NCI-H446 (cell line): ENCODE data around the gene GLIPR1.
A peak's percentile ranks its signal among the peaks of the same experiment; 100 is the strongest.
"Not testable (repeated sequence)": the region's sequence is repeated elsewhere in the genome, so short reads cannot be mapped to it uniquely, and the experiment has no call there.

ENCODE experiments used
- DNase-seq, 2 experiments: peaks; one replicate each; lab custom pipeline; 2025; lab: John Stamatoyannopoulos, UW

GLIPR1 gene

DNA sequence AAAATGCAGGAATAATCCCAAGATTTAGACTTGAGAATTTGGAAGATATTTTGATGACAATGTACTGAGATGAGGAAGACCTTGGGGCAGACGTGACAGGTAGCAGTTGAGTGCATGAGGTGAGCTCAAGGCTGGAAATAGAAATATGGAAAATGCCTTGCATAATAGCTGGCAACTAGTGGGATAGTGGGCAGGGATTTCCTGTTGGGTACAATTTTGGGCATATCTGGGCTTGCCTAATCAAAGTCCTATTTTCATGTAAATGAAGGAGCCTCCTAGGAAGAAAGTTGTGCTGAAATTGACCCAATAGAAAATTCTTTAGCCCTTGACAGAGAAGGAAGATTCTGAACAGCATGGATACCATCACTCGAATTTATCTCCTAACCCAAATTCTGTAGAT lies 6.4 kb upstream of the GLIPR1 start:
- no peak for DNase-seq

DNA sequence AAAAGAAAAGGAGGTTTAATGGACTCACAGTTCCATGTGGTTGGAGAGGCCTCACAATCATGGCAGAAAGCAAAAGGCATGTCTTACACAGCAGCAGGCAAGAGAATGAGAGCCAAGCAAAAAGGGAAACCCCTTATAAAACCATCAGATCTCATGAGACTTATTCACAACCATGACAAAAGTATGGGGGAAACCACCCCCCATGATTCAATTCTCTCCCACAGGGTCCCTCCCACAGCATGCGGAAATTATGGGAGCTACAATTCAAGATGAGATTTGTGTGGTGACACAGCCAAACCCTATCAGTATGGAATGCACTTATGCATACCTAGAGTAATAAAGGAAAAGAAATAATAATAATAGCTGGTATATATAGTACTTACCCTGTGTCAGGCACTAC lies 4.5 kb upstream of the GLIPR1 start:
- no peak for DNase-seq

DNA sequence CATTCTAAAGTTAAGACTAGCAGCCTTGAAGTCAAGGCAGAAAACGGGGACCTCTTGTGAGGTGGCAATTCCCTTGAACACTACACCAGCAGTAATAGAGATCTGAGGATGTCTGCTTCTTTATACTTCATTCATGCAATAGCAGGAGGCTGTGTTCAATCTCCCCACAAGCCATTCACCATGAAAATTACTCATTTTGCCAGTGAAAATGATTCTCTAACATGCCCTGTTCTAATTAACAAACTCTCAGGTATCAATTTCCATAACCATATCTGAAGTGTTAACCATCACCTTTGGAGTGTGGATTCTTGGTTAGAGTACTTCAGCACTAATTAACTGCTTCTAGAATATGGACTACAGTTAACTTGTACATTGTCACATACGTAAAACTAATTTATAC lies 3.4 kb upstream of the GLIPR1 start:
- no peak for DNase-seq

DNA sequence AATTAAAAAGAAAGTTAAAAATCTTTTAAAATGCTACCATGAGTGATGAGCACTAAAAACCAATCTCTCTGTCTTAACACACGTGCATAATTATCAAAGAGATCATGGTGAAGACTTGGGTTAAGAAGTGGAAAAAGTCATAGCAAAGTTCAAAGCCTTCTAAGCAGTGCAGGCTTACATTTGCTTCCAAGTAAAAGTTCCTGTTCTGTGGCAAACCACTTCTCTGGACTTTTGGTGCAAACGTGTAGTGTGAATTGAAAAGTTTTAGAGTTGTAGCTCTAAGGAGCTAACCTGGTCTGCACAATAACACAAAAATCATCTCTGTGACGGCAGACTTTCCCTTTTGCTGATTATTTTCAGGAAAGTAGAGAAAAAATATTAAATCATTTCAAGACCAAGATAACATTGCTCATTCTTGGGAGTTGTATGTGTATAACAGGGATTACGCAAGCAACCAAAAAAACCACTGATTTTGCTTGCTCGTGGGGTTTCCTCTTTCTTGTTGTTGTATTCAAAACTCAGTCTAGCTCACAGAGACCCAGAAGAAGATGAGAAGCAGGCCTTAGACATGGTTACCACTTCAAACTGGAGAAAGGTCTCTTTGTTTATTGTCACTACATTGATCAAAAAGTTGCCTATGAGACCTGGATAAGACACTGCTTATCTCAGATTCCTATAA lies 2.3 kb upstream of the GLIPR1 start:
- DNase-seq: no peak

DNA sequence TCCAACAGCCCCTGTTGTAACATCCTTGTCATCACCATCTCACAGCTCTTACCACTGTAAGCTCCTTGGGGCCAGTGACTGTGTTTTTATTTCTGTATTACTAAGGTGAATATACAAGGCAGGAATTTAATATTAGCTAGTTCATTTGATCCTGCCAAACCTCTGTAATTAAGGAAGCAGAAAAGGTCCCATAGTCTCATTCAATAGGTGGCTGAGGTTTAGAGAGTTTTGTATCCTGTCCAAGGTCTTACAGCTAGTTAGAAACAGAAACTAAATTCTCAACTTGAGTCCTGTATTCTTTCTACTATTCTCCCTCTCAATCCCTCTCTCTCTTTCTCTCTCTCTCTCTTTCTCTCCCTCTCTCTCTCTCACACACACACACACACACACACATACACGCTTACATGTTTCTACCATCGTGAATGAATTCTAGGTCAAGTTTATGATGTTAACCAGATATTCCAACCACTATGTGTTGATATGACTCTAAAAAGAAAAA lies 543 bp upstream of the GLIPR1 start:
- DNase-seq: no peak

DNA sequence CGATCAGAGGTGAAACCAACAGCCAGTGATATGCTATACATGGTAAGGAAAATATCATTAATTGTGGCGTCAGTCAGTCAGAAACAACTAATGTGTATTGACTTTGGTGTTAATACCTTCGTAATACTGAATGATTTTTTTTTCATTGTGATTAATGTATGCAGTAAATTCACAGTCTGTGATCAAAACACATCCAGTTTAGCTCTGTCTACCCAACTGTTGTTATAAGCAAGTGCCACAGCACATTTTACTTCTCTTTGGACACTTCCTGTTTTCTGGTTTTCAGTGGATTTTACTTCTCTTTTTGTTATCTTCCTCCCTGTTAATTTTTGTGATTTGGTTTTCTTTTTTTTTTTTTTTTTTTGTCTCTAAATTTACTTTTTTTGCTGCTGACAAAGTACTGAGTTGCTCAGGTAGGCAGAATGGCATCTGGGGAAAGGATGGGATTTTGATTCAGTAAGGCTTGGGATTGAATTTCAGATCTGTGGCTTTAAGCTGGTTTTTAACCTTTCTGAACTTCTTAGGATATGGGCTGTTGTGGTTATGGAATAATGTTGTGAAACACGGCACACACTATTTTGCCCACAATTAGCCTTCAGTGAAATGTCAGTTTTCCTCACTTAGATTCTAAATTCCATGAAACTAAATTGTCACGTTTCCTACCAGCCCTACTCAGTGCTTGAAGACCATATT lies 604 bp downstream of the GLIPR1 start:
- no peak for DNase-seq

DNA sequence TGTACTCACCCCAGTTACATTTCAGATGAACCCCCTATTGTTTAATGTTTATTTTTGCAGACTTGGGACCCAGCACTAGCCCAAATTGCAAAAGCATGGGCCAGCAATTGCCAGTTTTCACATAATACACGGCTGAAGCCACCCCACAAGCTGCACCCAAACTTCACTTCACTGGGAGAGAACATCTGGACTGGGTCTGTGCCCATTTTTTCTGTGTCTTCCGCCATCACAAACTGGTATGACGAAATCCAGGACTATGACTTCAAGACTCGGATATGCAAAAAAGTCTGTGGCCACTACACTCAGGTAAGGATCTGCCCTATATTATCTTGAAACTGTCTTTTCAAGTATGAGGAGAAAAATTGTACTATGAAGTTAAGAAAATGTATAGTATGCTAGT lies 1.2 kb downstream of the GLIPR1 start:
- no peak for DNase-seq

- DNase-seq: no peak
Measured at GRCh38 chr12:75482646-75483045, 2.1 kb downstream of the GLIPR1 start.

GRCh38 chr12:75483431-75483830 lies 2.9 kb downstream of the GLIPR1 start:
- no peak for DNase-seq

DNA sequence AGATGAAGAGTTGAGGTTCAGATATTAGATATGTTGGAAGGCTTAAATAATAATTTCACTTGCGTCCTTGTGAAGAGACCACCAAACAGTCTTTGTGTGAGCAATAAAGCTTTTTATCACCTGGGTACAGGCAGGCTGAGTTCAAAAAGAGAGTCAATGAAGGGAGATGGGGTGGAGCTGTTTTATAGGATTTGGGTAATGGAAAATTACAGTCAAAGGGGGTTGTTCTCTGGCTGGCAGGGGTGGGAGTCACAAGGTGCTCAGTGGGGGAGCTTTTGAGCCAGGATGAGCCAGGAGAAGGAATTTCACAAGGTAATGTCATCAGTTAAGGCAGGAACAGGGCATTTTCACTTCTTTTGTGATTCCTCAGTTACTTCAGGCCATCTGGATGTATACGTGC lies 3.9 kb downstream of the GLIPR1 start:
- not testable (repeated sequence) for DNase-seq

DNA sequence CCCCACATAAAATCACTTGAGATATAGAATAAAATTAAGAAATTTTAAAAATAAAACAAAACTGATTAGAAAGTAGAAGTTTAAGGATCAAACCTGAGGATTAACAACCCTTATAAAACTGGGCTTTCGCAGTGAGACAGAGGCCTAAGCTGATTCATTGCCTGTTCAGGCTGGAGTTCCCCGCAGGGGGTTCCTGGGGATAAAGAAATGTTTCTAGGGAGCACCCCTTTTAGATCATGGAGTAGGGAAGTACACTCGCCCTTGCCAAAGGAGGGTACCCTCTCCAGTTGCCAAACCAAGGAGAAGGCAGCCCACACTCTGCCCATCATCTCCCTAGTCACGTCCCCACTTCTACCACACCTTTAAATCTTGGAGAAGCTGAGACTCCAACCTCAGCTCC lies 6.8 kb downstream of the GLIPR1 start:
- DNase-seq: no peak

GRCh38 chr12:75488553-75488952 lies 8.0 kb downstream of the GLIPR1 start:
- no peak for DNase-seq

DNA sequence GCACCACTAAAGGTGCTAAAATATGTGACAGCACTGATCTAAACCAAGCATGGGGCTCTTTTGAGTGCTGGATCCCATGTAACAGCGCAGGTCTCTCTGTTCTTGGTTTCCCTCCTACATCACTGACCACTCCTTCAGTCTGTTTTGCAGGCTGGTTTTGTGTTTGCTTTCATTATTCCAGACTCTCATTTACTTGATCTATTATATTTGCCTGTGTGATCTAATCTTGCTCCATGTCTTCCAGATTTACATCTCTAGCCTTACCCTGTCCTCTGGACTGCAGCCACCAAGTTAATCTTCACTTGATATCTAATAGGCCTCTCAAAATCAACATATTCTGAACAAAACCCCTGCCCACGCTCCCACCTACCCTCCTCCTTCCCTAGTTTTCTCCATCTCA lies 8.6 kb downstream of the GLIPR1 start:
- DNase-seq: no peak

DNA sequence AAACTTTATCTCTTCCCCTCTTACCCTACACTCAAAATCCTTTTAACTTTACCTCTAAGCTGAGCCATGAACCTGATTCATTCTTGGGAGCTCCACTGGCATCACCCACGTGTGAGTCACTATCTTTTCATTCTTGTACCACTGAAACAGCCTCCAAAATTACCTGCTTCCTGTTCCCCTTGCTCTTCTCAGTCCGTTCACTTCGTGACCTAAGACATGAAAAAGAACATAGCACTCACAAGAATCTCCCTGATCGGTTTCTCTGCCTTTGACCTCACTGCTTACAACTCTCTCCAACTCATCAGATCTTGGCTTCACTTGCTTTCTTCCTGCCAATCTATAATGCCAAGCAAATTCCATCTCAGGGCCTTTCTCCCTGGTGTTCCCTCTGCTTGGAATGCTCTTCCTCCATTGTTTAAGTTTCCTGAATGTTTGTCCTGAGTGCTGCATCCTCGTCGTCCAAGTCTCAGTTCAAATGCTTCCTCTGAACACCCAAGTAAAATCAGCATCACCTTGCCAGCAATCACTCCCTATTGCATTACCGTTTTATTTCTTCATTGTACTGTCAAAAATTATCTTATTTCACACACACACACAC lies 9.2 kb downstream of the GLIPR1 start:
- DNase-seq: peak in 1 of 2 experiments; percentile 8

GRCh38 chr12:75491169-75491568 lies 10.6 kb downstream of the GLIPR1 start:
- no peak for DNase-seq

DNA sequence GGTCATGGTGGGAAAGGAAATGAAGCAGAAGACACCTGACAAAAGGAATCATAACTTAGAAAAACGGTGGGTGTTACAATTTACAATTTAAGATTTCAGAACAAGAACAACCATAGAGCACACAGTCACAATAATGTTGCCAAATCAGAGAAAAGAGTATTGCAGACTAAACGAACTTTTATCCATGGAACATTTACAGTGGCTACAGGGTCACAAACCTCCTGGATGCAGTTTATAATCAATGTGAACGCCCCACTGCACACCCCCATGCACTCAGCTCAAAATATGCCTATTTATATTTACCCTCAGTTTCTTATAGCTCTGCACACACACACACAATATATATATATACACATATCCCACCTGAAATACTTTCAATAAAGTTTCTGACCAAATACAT lies 22.9 kb downstream of the GLIPR1 start:
- DNase-seq: no peak

GRCh38 chr12:75503866-75504265 lies 23.3 kb downstream of the GLIPR1 start:
- DNase-seq: no peak

- peak in 1 of 2 experiments; percentile 32 for DNase-seq
Measured at GRCh38 chr12:75505706-75506312, 25.3 kb downstream of the GLIPR1 start.

- no peak for DNase-seq
Measured at GRCh38 chr12:75507086-75507485, 26.5 kb downstream of the GLIPR1 start.

GRCh38 chr12:75508159-75508558 lies 27.6 kb downstream of the GLIPR1 start:
- no peak for DNase-seq

DNA sequence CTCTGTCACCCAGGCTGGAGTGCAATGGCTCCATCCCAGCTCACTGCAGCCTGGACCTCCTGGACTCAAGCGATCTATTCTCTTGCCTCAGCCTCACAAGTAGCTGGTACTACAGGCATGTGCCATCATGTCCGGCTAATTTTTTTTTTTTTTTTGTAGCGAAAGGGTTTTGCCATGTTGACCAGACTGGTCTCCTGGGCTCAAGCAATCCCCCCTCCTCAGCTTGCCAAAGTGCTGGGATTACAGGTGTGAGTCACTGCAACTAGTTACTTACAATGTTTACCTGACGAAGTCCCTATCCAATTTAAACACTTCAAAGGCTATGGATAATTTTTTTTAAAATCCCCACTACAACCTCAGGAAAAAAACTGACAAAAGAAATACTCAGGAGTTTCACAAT lies 29.1 kb downstream of the GLIPR1 start:
- no peak for DNase-seq

- DNase-seq: peak; percentile 86 to 95
Measured at GRCh38 chr12:75511116-75512048, 30.8 kb downstream of the GLIPR1 start, which contains the start of gene KRR1. Gene KRR1, minus strand, starts transcription at chr12:75511609. Its CDS starts 12 bp downstream, at chr12:75511597.
